Fibroblast of peridontal ligament (primary cell): Measurements from ENCODE around the gene RXFP1.

Source experiments
- DNase-seq: peaks from one replicate; pipeline ENCODE4 v3.0.0-alpha.2; 2010; ENCODE audit errors: extremely low read depth

RXFP1 gene

GRCh38 chr4:158521484-158522088 lies at the start of gene RXFP1:
Gene RXFP1 (plus strand): TSS chr4:158521882. CDS start chr4:158521977, 95 bp downstream.
- peak; percentile 14 for DNase-seq

- DNase-seq: peak; percentile 34
These were observed 39.9 kb upstream of the RXFP1 start for GRCh38 chr4:158481811-158482210.

- peak; percentile 58 for DNase-seq
These were observed 37.4 kb upstream of the RXFP1 start for GRCh38 chr4:158484173-158484885.

- DNase-seq: no peak
These were observed 31.1 kb upstream of the RXFP1 start for GRCh38 chr4:158490629-158491028.

- peak; percentile 35 for DNase-seq
These were observed 29.3 kb upstream of the RXFP1 start for GRCh38 chr4:158492391-158492790.

- DNase-seq: no peak
These were observed 25.5 kb upstream of the RXFP1 start for GRCh38 chr4:158496030-158496741.

GRCh38 chr4:158500054-158500453 lies 21.6 kb upstream of the RXFP1 start:
- no peak for DNase-seq

- no peak for DNase-seq
These were observed 8.4 kb upstream of the RXFP1 start for GRCh38 chr4:158513256-158513655.

- no peak for DNase-seq
These were observed 2.5 kb upstream of the RXFP1 start for GRCh38 chr4:158519226-158519625.

GRCh38 chr4:158523990-158524535 lies 2.4 kb downstream of the RXFP1 start:
- DNase-seq: no peak

GRCh38 chr4:158527516-158527915 lies 5.8 kb downstream of the RXFP1 start:
- no peak for DNase-seq

GRCh38 chr4:158529505-158529904 lies 7.8 kb downstream of the RXFP1 start:
- DNase-seq: no peak

GRCh38 chr4:158530381-158530780 lies 8.7 kb downstream of the RXFP1 start:
- peak; percentile 60 for DNase-seq

- no peak for DNase-seq
These were observed 9.2 kb downstream of the RXFP1 start for GRCh38 chr4:158530898-158531297.

- no peak for DNase-seq
These were observed 11.0 kb downstream of the RXFP1 start for GRCh38 chr4:158532556-158533231.

GRCh38 chr4:158534727-158535126 lies 13.0 kb downstream of the RXFP1 start:
- DNase-seq: no peak

GRCh38 chr4:158535130-158535614 lies 13.5 kb downstream of the RXFP1 start:
- DNase-seq: peak; percentile 82

- DNase-seq: no peak
These were observed 15.2 kb downstream of the RXFP1 start for GRCh38 chr4:158536833-158537232.

- DNase-seq: peak; percentile 17
These were observed 16.5 kb downstream of the RXFP1 start for GRCh38 chr4:158538176-158538575.

GRCh38 chr4:158538911-158539310 lies 17.2 kb downstream of the RXFP1 start:
- no peak for DNase-seq

GRCh38 chr4:158540125-158540907 lies 18.6 kb downstream of the RXFP1 start:
- no peak for DNase-seq
